K562 (cell line): ENCODE results near the gene IGF2BP3.

Experiments
- ARNT ChIP-seq, 2 experiments: fragments of 450-650 bp; IDR thresholded peaks; 2 replicates each; pipeline ENCODE4 v1.6.1; 2016; ENCODE audit warnings: mild to moderate bottlenecking in 1 of 2
- ATF7 ChIP-seq: fragments of 450-650 bp; IDR thresholded peaks from 2 replicates; pipeline ENCODE4 v1.7.1; 2014; ENCODE audit warnings: mild to moderate bottlenecking, moderate library complexity
- EZH2 ChIP-seq: IDR thresholded peaks from 2 replicates; pipeline ENCODE4 v1.6.1; 2012; ENCODE audit warnings: low read depth, mild to moderate bottlenecking, inconsistent platforms, low read length, borderline replicate concordance
- FOXM1 ChIP-seq, 2 experiments: fragments of 450-650 bp in 1 of 2; sonication (generic) in 1 of 2; formaldehyde crosslinking in 1 of 2; IDR thresholded peaks; 2 replicates each; pipeline versions ENCODE4 v1.6.1 to v1.9.0; 2017 to 2022; ENCODE audit warnings: low read depth in 2 of 2, mild to moderate bottlenecking in 2 of 2, missing genetic modification reagents in 1 of 2, moderate library complexity in 1 of 2
- MYC ChIP-seq, 2 experiments: fragments of 250-450 bp in 1 of 2; sonication (Bioruptor Pico) in 1 of 2; IDR thresholded peaks; 2 replicates each; pipeline versions ENCODE4 v1.5.1 to v1.6.1; 2012 to 2021; ENCODE audit warnings: low read depth in 2 of 2, borderline replicate concordance in 1 of 2, improper control_type of control experiment in 1 of 2, low read length in 1 of 2, mild to moderate bottlenecking in 1 of 2, moderate library complexity in 1 of 2
- POLR2A ChIP-seq: fragments of 450-650 bp; conservative IDR thresholded peaks from 2 replicates; pipeline ENCODE4 v1.6.1; 2016
- PTTG1 ChIP-seq: fragments of 450-650 bp; IDR thresholded peaks from 2 replicates; pipeline ENCODE4 v1.6.1; 2016; ENCODE audit warnings: low read depth, mild to moderate bottlenecking, missing genetic modification characterization, missing compliant biosample characterization
- RBBP5 ChIP-seq: fragments of 200-600 bp; sonication (generic); IDR thresholded peaks from 2 replicates; pipeline ENCODE4 v1.6.1; 2012; ENCODE audit warnings: borderline replicate concordance, mild to moderate bottlenecking, low read length, control low read depth, inconsistent platforms; ENCODE audit not compliant: insufficient read depth, poor library complexity, severe bottlenecking
- RCOR1 ChIP-seq, 2 experiments: IDR thresholded peaks; 2 replicates each; pipeline ENCODE4 v1.6.1; 2012; ENCODE audit warnings: low read depth in 2 of 2, low read length in 2 of 2, borderline replicate concordance in 1 of 2, improper control_type of control experiment in 1 of 2
- ZNF830 ChIP-seq: fragments of 250-450 bp; sonication (Bioruptor Pico); IDR thresholded peaks from 2 replicates; pipeline ENCODE4 v1.5.0; 2021; ENCODE audit warnings: mild to moderate bottlenecking
- TF ChIP-seq, protein P1 (sequence below): sonication (generic); formaldehyde crosslinking; IDR thresholded peaks from 2 replicates; pipeline ENCODE4 v1.8.1; 2023; ENCODE audit warnings: mild to moderate bottlenecking, missing genetic modification reagents, moderate library complexity
- TF ChIP-seq, protein P2 (sequence below): IDR thresholded peaks from 3 replicates; pipeline ENCODE4 v1.6.1; 2011; ENCODE audit warnings: borderline replicate concordance, mild to moderate bottlenecking; ENCODE audit not compliant: insufficient read length, insufficient read depth
- TF ChIP-seq, protein P3 (sequence below), 3 experiments: IDR thresholded peaks in 2 of 3; conservative IDR thresholded peaks in 1 of 3; 2 replicates each; pipeline ENCODE4 v1.5.1; 2011 to 2012; ENCODE audit warnings: low read length in 3 of 3, mild to moderate bottlenecking in 3 of 3, control low read depth in 2 of 3, improper control_type of control experiment in 1 of 3, inconsistent platforms in 1 of 3, low read depth in 1 of 3, mixed read lengths in 1 of 3, moderate library complexity in 1 of 3; ENCODE audit not compliant: insufficient read depth in 2 of 3

DNA sequence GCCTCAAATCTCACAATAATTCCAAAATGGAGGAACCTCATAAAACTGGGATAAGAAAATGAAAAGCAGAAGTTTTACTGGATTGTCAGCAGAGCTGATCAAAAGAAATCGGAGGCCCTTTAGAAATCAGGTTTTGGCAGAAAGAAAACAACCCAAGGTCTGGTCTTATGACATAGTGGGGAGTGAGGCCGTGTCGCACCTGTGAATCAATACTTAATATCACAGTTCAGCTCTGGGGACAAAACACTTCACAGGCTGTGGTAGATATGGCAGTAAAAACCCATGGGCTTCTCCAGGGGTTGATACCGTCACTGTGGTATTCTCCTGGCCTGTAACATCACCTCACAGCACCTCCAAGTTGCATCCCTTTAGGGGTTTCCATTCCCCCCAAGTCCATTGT is 177.7 kb downstream of the IGF2BP3 start:
- TF ChIP-seq PTTG1 (tag), result no peak
- TF ChIP-seq POLR2A, result no peak
- TF ChIP-seq, protein P1, sequence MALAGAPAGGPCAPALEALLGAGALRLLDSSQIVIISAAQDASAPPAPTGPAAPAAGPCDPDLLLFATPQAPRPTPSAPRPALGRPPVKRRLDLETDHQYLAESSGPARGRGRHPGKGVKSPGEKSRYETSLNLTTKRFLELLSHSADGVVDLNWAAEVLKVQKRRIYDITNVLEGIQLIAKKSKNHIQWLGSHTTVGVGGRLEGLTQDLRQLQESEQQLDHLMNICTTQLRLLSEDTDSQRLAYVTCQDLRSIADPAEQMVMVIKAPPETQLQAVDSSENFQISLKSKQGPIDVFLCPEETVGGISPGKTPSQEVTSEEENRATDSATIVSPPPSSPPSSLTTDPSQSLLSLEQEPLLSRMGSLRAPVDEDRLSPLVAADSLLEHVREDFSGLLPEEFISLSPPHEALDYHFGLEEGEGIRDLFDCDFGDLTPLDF (CRISPR knock-in tag), result no peak
- TF ChIP-seq, protein P2, sequence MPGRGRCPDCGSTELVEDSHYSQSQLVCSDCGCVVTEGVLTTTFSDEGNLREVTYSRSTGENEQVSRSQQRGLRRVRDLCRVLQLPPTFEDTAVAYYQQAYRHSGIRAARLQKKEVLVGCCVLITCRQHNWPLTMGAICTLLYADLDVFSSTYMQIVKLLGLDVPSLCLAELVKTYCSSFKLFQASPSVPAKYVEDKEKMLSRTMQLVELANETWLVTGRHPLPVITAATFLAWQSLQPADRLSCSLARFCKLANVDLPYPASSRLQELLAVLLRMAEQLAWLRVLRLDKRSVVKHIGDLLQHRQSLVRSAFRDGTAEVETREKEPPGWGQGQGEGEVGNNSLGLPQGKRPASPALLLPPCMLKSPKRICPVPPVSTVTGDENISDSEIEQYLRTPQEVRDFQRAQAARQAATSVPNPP, result no peak
- no peak for TF ChIP-seq EZH2
- no peak for TF ChIP-seq FOXM1 (IDR thresholded peaks at IDR 0.05; ENCODE audit: low read depth)
- no peak for TF ChIP-seq FOXM1 (CRISPR knock-in tag; IDR thresholded peaks at IDR 0.05; ENCODE audit: low read depth)
- TF ChIP-seq, protein P3, sequence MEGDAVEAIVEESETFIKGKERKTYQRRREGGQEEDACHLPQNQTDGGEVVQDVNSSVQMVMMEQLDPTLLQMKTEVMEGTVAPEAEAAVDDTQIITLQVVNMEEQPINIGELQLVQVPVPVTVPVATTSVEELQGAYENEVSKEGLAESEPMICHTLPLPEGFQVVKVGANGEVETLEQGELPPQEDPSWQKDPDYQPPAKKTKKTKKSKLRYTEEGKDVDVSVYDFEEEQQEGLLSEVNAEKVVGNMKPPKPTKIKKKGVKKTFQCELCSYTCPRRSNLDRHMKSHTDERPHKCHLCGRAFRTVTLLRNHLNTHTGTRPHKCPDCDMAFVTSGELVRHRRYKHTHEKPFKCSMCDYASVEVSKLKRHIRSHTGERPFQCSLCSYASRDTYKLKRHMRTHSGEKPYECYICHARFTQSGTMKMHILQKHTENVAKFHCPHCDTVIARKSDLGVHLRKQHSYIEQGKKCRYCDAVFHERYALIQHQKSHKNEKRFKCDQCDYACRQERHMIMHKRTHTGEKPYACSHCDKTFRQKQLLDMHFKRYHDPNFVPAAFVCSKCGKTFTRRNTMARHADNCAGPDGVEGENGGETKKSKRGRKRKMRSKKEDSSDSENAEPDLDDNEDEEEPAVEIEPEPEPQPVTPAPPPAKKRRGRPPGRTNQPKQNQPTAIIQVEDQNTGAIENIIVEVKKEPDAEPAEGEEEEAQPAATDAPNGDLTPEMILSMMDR (IDR thresholded peaks at IDR 0.05 in 2 of 3, conservative IDR thresholded peaks at IDR 0.05 in 1 of 3; ENCODE audit: insufficient read depth in 2 of 3, low read depth in 1 of 3, low read length in 3 of 3), result no peak
- no peak for TF ChIP-seq ARNT (IDR thresholded peaks at IDR 0.05)
- TF ChIP-seq ATF7, result no peak
- TF ChIP-seq ZNF830, result no peak
- no peak for TF ChIP-seq RCOR1 (IDR thresholded peaks at IDR 0.05; ENCODE audit: borderline replicate concordance in 1 of 2, low read depth in 2 of 2, low read length in 2 of 2)
- TF ChIP-seq MYC (IDR thresholded peaks at IDR 0.05; ENCODE audit: low read depth, low read length), result no peak
- TF ChIP-seq MYC (CRISPR knock-in tag; IDR thresholded peaks at IDR 0.05; ENCODE audit: borderline replicate concordance, low read depth), result no peak
- TF ChIP-seq RBBP5, result no peak
